GM18861 (cell line): Measurements from ENCODE around the gene SIRT7.

Experiments used
- ATAC-seq: cut with Tn5 transposase; IDR thresholded peaks from one replicate; pipeline ENCODE4 v1.9.1; 2021; ENCODE audit not compliant: unreplicated experiment

The SIRT7 gene

DNA sequence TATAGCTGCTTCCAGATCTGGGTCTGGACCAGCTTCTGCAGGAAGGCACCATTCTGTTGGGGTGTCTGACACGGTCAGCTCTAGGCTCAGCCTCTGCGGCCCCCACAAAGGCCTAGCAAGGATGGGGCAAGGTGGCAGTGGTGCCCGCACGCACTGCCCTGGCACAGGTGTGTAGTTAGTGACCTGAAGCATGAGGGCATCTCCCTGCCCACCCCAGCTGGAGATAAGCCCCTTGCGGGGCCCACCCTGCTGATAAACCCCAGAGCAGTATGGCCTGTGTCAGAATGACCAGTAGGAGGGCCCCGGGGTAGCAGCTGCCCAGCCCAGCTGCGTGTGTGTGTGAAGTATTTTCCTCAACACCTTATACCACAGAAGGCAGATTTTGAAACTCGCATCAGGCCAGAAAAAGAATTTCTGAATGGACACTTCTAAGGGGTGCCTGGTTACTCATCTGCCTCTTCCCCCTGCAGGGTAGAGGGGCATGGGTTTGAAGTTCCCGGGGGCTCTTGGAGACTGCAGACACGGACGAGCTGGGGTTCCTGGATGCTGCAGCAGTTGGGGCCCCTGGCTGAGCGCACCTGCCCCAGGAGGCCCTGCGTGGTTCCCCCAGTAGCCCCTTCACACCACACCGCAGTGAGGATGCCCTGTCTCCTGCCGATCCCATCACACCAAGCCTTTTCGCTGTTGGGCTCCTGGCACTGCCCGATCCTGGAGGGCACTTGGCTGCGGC is 51.4 kb downstream of the SIRT7 start:
- no peak for ATAC-seq

DNA sequence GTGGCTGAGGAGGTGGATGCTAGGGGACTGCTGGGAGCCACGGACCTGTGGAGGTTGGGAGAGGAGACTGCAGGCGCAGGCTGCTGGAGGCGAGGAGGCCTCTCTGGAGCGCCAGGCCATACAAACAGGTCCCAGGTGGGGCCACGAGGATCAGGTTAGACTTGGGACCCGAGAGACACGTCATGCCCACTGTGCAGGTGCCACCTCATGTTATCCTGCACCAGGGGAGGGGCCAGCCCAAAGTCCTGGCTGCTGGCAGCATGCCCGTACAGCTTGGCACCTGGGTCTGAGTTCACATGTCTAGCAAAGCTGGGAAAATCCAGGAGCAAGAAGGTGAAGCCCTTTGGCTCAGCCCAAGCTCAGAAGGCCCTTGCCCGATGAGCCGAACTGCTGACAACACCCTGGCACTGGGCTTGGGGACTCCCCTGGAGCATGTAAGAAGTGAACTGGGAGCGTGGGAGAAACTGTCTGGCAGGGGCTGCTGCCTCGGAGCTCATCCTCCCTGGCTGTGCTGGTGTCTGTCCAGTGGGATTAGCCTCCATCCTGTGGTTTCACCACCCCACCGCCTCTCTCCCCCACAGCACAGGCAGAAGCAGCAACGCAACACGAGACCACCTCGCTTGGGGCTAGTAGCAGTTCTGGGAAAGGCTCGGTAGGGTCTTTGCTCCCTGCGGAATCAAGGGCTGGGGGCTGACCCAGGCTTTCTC is 52.1 kb downstream of the SIRT7 start:
- ATAC-seq = no peak

DNA sequence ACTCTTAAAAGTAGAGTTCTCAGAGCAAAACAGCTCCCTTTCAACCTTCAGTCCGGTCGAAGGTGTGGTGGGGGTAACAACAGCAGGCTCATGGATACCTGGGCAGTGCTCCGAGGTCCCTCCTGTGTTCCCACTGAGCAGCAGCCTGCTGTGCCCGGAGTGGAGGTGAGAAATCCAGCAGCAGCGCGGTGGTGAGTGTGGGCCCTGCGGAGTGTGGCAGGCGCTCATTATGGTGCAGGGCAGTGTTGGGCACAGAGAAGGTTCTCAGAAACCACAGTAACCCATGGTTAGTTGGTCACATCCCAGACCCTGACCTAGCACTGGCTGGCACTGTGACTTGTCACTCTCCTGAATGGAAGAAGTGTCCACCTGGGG is 52.6 kb downstream of the SIRT7 start:
- ATAC-seq = no peak

GRCh38 chr17:81863833-81864768 is 53.9 kb downstream of the SIRT7 start:
- ATAC-seq = no peak

DNA sequence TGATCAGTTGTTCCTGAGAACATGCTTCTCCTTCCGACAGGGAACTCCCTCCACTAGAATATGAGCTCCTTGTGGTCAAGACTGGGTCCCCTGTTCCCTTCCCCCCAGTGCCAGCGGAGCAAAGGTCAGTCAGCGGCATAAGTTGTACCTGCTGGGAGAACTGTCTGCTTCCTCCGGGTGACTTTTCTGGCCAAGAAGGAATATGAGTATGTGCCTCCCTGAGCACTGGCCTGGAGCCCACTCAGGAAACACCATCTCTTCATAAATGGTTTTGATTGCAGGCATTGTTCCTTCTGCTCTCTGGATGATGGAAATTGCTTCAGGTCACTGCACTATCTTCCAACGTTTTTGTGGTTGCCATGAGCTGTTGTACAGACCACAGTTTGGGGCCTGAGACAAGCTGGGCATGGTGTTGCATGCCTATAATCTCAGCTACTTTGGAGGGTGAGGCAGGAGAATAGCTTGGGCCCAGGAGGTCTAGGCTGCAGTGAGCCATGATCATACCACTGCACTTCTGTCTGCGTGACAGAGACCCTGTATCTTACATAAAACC is 54.8 kb downstream of the SIRT7 start:
- no peak for ATAC-seq
